Gastrocnemius medialis (tissue), 4 donors: ENCODE measurements around the gene MRAP.

Experiments
- POLR2A ChIP-seq, 2 donors: fragments of 450-650 bp; IDR thresholded peaks; one replicate each; pipeline ENCODE4 v1.6.1; 2017; ENCODE audit warnings: antibody characterized with exemption in 2 of 2, mild to moderate bottlenecking in 2 of 2, moderate library complexity in 2 of 2
- TF ChIP-seq, protein P1 (sequence below), 5 experiments: fragments of 450-650 bp in 3 of 5; fragments of 200-600 bp in 2 of 5; sonication (generic) in 2 of 5; IDR thresholded peaks in 4 of 5; conservative IDR thresholded peaks in 1 of 5; 1 replicate in 4 of 5; 2 replicates in 1 of 5; pipeline ENCODE4 v1.5.1; 2016 to 2019; ENCODE audit warnings: antibody characterized with exemption in 5 of 5, mild to moderate bottlenecking in 3 of 5, moderate library complexity in 3 of 5

DNA sequence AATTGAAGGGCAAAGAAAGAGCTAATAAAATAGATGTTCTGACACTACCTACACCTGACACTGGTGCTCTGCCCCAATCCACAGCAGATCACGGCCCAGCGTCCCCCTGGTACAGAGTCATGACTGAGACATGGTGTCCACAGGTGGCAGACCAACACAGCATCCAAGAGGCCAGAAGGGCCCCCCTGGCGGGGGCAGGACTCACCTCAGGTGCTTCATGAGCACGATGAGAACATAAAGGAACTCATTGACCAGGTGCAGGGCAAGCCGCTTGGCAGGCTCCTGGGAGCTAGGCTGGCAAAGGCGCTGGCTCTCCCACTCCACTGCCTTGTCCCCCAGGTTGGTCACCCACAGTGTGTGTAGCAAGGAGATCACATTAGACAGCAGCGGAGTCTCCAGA lies 20.4 kb downstream of the MRAP start:
- TF ChIP-seq, protein P1, sequence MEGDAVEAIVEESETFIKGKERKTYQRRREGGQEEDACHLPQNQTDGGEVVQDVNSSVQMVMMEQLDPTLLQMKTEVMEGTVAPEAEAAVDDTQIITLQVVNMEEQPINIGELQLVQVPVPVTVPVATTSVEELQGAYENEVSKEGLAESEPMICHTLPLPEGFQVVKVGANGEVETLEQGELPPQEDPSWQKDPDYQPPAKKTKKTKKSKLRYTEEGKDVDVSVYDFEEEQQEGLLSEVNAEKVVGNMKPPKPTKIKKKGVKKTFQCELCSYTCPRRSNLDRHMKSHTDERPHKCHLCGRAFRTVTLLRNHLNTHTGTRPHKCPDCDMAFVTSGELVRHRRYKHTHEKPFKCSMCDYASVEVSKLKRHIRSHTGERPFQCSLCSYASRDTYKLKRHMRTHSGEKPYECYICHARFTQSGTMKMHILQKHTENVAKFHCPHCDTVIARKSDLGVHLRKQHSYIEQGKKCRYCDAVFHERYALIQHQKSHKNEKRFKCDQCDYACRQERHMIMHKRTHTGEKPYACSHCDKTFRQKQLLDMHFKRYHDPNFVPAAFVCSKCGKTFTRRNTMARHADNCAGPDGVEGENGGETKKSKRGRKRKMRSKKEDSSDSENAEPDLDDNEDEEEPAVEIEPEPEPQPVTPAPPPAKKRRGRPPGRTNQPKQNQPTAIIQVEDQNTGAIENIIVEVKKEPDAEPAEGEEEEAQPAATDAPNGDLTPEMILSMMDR (IDR thresholded peaks at IDR 0.05 in 4 of 5, conservative IDR thresholded peaks at IDR 0.05 in 1 of 5), result no peak
- no peak for TF ChIP-seq POLR2A (IDR thresholded peaks at IDR 0.05)
